Omental fat pad (tissue), 4 donors: ENCODE data around the gene OR10G2. TPM values are rescaled to one million over a fixed set of nuclear protein-coding genes. Genes with fewer than 3 reads are reported as not detected.

Experiments
- ATAC-seq: fragments of 150-250 bp; one replicate; pipeline ENCODE4 v1.9.1; 2016; ENCODE audit warnings: mild to moderate bottlenecking, moderate library complexity; ENCODE audit not compliant: low FRiP score
- DNase-seq: peaks from one replicate; pipeline ENCODE4 v3.0.0-alpha.2; 2019; ENCODE audit warnings: low spot score
- total RNA-seq, 4 donors: library from RNA; depleted of rRNA; stranded (reverse); fragments of >200 nt; gene quantifications; one replicate each; pipeline ENCODE4 v1.1.0, GENCODE V29; 2016
- TF ChIP-seq, protein P1 (sequence below), 3 donors: fragments of 450-650 bp; IDR thresholded peaks; one replicate each; pipeline ENCODE4 v1.5.1; 2016 to 2017; ENCODE audit warnings: antibody characterized with exemption in 3 of 3, mild to moderate bottlenecking in 3 of 3, moderate library complexity in 2 of 3

OR10G2 gene
- total RNA-seq, 4 donors from 2014 or later = not detected

DNA sequence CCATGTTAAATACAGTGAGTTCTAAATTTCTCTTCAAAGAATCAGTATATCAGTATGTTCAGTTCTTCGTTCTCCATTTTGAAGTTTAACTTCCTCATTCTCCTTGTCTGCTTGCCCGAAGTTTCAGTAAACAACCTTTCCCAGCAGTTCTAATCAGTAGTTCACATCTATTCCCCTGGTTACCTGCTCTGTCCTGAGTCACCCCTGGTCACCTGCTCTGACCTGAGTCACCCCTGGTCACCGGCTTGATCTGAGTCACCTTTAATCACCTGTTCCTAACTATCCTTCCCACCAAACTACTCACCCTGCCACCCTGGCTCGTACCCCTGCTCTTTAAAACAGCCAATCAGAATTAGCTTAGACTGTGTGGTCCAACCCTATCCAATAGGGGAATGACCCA, 45.4 kb downstream of the OR10G2 start:
- ATAC-seq = no peak
- no peak for DNase-seq
- TF ChIP-seq, protein P1, sequence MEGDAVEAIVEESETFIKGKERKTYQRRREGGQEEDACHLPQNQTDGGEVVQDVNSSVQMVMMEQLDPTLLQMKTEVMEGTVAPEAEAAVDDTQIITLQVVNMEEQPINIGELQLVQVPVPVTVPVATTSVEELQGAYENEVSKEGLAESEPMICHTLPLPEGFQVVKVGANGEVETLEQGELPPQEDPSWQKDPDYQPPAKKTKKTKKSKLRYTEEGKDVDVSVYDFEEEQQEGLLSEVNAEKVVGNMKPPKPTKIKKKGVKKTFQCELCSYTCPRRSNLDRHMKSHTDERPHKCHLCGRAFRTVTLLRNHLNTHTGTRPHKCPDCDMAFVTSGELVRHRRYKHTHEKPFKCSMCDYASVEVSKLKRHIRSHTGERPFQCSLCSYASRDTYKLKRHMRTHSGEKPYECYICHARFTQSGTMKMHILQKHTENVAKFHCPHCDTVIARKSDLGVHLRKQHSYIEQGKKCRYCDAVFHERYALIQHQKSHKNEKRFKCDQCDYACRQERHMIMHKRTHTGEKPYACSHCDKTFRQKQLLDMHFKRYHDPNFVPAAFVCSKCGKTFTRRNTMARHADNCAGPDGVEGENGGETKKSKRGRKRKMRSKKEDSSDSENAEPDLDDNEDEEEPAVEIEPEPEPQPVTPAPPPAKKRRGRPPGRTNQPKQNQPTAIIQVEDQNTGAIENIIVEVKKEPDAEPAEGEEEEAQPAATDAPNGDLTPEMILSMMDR (IDR thresholded peaks at IDR 0.05) = no peak

Other genes starting within 250 kb of the OR10G2 start
- 10 to 100 TPM; 40.6 to 65.6 (median 54.7) TPM for gene CHD8, start 178.8 kb downstream of the OR10G2 start, total RNA-seq
- 10 to 100 TPM; 21.3 to 30.0 (median 25.6) TPM for gene RAB2B, start 158.0 kb downstream of the OR10G2 start, total RNA-seq
- 10 to 100 TPM; 37.8 to 79.6 (median 56.8) TPM for gene TOX4, start 157.7 kb downstream of the OR10G2 start, total RNA-seq
- 10 to 100 TPM; 39.5 to 71.4 (median 47.4) TPM for gene METTL3, start 123.6 kb downstream of the OR10G2 start, total RNA-seq
- gene SALL2, start 108.6 kb downstream of the OR10G2 start, total RNA-seq = 1 to 10 TPM; 1.7 to 5.3 (median 3.9) TPM
- not detected for gene OR10G3, start 54.9 kb downstream of the OR10G2 start, total RNA-seq
- not detected for gene OR4E2, start 18.9 kb upstream of the OR10G2 start, total RNA-seq
- not detected for gene OR4E1, start 38.9 kb upstream of the OR10G2 start, total RNA-seq